NCI-H526 (cell line): ENCODE measurements around the gene PDZD11.
"Not testable (repeated sequence)": the region's sequence is repeated elsewhere in the genome, so short reads cannot be mapped to it uniquely, and the experiment has no call there.

Experiments used
- DNase-seq, 2 experiments: peaks; one replicate each; lab custom pipeline; 2025; lab: John Stamatoyannopoulos, UW

PDZD11 gene, protein sequence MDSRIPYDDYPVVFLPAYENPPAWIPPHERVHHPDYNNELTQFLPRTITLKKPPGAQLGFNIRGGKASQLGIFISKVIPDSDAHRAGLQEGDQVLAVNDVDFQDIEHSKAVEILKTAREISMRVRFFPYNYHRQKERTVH

DNA sequence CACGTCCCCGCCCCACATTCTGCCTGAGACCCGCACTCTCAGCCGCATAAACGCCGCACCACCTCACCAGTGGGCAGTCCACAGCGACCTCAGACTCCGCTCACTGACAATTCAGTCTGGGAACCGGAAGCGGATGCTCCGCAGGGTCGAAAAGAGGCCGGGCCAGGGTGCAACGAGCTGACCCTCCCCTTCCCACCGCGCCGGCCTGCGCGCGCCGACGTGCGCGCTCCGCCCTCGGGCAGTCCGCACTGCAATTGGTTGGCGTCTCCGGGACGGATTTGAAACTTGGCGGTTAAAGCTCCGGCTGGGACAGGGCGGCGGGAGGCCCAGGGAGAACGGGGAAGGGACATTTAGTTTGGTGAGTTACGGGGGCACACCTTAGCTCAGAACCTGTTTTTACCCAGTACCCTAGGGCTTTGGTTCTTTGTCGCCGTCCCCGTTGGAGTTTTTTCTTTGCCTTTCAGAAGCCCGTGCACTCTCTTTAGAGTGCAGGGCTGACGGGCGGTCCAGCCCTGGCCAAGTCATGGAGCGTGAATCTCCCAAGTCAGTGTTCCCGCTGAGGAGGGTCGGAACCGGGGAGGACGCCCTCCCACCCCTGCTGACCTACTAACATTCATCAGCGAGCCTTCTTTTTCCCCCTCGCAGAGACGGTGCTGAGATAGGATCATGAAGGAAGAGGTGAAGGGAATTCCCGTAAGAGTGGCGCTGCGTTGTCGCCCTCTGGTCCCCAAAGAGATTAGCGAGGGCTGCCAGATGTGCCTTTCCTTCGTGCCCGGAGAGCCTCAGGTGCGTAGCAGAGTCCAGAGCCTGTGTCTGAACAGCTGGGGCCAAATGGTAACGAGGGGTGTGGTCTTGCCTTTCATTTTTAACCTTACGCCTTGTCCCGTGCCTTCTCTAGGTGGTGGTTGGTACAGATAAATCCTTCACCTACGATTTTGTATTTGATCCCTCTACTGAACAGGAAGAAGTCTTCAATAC is at the start of gene PDZD11, which contains the start of gene KIF4A:
Gene PDZD11, minus strand, starts transcription at position 135 of the 978 bp plus-strand sequence. CDS start 586 bp downstream, outside the sequence.
Gene KIF4A, plus strand, starts transcription at position 312 of the 978 bp plus-strand sequence. Its CDS starts 355 bp downstream, at position 667.
- peak; percentile 48 to 88 for DNase-seq

DNA sequence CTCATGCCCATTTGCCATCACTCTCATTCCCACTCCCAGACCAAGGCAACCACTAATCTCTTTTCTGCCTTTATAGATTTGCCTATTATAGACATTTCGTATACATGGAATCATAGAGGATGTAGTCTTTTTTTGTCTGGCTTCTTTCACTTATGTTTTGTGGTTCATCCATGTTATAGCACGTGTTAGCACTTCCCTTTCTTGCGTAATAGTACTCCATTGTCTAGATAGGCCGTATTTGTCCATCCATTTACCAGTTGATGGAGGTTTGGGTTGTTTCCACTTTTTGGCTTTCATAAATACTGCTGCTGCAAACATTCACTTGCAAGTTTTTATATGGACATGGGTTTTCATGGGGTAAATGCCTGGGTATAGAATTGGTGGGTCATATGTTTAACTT is 48.6 kb upstream of the PDZD11 start:
- DNase-seq: no peak

DNA sequence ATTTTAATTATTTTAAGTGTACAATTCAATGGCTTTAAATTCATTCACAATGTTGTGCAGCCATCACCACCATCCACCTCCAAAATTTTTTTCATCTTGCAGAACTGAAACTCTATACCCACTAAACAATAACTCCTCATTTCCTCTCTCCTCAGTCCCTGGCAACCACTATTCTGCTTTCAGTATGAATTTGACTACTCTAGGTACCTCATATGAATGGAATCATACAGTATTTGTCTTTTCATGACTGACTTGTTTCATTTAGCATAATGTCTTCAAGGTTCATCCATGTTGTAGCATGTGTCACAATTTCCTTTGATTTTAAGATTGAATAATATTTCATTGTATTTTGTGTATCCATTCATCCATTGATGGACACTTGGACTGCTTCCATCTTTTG is 47.0 kb upstream of the PDZD11 start:
- DNase-seq: no peak

DNA sequence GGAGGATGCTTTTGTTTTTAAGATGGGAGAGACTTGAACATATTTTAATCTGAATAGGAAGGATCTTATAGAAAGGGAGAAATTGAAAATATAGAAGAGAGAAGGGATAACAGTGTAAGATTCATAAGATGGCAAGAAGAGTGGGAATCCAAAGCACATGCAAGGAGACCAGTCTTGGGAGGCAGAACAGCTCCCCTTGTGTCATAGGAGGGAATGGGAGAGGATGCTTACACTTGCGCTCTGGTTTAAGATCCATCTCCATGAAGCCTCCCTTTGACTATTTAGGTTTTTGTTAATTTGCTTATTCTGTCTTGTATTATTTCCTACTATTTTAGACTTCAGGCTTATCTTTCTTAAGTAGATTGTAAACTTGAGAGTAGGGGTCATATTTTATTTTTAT is 42.9 kb upstream of the PDZD11 start:
- no peak for DNase-seq

DNA sequence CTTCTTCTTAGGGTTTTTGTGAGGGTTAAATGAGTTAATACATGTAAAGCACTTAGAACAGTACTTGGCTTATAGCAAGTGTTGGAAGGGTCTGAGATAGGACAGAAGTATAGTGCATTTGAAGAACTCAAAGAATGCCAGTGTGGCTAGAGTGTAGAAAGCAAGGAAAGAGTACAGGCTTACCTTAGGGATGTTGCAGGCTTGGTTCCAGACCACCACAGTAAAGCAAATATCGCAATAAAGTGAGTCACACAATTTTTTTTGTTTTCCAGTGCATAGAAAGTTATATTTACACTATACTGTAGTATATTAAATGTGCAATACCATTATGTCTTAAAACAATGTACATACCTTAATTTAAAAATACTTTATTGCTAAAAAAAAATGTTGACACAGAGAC is 41.4 kb upstream of the PDZD11 start:
- DNase-seq: no peak

DNA sequence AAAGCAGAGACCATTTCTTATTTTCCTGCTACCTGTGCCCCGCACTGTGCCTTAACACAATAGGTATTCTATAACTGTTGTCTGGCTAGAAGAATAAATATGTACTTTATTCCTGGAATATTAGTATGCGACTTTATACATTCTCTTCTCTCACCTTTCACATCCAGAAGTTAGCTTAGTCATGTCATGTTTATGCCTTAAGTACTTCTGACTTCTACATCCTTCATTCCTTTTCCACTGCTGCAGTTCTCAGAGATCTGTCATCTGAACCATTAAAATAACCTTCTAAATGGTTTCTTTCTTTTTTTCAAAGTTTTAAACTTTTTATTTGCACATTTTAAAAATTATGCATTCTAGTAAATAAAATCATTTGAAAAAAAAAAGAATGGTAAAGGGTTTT is 34.6 kb upstream of the PDZD11 start:
- no peak for DNase-seq

DNA sequence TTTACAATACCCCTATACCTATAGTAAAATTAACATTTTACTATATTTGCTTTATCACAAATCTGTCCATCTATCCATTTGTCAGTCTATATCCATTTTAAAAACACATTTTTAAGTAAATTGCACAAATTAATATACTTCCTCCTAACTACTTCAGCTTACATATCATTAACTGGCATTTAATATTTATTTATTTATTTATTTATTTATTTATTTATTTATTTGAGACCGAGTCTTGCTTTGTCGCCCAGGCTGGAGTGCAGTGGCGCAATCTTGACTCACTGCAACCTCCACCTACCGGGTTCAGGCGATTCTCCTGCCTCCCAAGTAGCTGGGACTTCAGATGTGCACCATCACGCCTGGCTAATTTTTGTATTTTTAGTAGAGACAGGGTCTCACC is 33.9 kb upstream of the PDZD11 start:
- DNase-seq: not testable (repeated sequence)

DNA sequence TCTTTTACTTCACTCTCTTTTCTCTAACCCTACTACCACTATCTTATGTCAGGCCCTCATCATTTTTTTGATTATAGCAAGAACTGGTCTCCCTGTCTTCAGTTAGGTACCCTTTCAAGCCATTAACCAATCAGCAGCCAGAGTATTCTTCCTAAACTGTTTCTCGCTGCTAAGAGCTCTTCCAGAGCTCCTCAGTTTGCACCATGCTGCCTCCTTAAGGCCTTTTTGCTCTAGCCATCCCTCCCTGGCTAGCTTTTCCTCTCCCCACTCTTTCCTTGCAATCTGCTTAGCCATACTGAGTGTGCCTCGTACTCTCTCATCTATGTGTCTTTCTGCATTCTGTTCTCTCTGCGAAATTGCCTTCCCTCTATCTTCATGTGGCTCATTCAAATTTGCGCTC is 33.1 kb upstream of the PDZD11 start:
- DNase-seq: no peak

DNA sequence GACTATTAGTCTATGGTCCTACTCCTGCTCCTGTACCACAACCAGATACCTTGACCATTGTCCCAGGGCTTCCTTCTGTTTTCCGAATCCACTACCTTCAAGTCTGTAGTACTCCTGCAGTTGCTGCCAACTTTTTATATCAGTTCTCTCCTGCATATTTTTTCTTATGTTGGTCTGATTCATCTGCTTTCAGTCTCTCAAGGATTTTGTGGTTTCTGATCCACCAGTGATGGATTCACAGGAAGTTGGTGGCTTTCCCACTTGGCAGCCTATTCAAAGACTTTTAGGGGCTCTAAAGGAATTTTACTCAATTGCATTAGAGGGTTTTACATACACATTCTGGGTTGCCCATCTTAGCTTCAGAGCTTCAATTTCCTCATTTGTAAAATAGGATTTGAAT is 23.8 kb upstream of the PDZD11 start:
- no peak for DNase-seq

DNA sequence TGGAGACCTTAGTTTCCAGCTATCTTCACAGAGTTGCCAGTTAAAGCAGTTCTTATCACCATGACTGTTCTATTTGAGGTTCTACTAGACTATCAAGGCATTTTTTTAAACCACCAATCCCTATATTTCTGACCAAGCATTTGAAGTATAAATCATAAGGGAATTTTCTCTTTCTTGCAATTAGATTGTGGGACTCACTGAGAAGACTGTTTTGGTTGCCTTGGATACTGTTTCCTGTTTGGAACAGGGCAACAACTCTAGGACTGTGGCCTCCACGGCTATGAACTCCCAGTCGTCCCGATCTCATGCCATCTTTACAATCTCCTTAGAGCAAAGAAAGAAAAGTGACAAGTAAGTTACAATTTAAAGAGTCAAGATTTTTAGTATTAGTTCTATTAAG is 12.0 kb upstream of the PDZD11 start:
- no peak for DNase-seq

DNA sequence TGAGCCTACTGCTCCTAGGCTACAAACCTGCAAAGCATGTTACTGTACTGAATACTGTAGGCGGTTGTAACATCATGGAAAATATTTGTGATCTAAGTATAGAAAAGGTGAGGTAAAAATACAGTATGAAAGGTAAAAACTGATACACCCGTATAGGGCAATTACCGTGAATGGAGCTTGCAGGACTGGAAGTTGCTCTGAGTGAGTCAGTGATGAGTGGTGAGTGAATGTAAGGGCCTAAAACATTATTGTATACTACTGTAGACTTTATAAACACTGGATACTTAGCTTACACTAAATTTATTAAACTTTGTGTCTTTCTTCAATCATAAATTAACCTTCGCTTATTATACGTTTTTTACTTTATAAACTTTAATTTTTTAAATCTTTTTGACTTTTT is 3.9 kb upstream of the PDZD11 start:
- no peak for DNase-seq

DNA sequence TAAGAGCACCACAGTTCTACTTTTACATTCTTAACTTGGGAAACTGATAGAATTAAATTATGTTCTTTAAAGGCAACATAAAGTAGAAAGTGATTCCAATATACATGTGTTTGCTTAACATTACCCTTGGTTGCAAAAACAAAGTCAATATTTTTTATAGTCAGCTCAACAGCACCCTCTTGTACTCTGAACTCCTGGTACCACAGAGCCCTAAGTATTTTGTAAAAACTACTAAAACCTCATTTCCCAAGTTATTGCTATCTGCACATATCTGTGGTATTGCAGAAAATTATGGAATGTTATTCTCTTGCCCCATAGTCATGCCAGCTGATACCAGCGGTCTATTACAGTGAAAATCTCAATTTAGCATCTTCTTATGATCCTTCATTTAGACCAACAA is 3.1 kb upstream of the PDZD11 start:
- no peak for DNase-seq

DNA sequence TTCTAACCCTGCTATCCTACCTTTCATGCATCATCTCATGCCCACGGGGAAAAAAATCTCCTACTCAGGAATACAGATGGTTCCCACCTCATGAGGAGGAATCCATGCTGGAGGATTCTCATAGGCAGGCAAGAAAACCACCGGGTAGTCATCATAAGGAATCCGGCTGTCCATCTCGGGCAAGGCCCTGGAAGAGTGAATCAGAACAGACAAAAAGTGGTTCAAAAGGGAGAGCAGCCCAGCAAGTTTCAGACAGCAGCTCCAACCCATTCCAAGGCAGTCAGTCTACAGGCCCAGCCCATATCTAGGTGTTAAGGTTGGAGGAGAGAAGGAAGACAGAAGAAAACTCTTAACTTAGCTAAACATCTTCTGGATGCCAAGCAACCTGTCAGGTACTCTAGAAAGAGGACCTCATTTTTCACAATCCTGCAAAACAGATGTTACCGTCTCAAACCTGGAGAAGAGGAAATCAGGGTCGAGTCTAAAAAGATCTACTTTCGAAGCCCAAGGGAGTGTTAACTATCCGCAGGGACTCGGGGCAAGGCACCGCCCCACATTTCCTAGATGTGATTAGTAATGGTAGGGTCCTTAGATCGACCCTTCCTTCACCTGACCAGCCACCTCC is 447 bp downstream of the PDZD11 start:
- no peak for DNase-seq

DNA sequence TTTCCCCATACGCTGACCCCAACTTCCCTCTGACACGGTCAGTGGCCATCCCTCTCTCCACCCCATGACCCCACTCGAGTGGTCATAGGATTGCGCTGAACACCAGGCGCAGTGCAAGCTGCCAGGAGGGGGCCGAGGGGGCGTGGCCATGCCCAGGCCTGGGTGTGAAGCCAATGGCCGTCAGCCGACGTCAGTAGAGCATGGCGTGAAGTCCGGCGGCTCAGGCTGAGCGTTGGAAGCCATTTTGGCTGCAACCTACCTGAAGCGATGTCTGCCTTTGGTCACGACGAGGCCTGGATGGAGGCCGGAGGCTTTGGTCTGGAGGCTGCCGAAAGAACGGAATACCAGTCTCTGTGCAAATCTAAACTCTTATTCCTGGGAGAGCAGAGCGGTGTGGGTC is 7.8 kb downstream of the PDZD11 start, which contains the start of gene RAB41:
Gene RAB41, plus strand, starts transcription at position 222 of the 400 bp plus-strand sequence. Its CDS starts 46 bp downstream, at position 268.
- no peak for DNase-seq

DNA sequence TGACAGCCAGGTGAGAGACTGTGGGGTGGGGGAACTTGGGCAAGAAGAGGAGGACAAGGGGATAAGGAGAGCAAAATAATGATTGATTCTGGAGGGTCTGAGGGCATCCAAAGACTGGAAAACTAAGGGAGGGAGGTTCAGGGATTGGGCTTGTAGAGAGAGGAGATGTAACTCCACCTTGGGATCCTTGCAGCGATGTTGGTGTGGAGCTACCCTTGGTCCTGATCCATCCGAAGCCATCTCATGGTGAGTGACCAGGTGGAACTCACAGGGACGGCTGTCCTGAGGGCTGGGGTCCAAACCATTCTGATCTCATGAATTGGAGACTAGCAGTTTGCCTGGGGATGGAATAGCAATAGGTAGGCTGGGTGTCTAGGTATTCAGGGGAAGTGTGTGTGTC is 9.2 kb downstream of the PDZD11 start:
- DNase-seq: no peak

DNA sequence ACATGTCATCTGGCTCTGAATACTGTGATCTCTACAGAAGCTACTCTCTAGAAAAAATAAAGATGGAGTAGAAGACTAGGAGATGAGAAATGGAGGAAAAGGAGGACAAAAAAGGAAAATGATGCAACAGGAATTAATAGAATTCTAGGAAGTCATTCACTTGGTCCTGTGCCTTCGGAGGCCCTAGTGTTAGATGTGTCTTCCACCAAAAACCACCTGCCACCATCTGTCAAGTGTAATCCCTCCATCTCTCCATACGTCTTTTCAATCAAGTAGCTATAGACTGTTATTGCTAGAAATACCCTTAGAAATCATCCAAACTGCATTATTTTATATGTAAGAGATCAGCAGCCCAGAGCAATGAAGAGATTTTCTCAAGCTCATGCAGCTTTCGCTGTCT is 10.6 kb downstream of the PDZD11 start:
- DNase-seq: no peak

DNA sequence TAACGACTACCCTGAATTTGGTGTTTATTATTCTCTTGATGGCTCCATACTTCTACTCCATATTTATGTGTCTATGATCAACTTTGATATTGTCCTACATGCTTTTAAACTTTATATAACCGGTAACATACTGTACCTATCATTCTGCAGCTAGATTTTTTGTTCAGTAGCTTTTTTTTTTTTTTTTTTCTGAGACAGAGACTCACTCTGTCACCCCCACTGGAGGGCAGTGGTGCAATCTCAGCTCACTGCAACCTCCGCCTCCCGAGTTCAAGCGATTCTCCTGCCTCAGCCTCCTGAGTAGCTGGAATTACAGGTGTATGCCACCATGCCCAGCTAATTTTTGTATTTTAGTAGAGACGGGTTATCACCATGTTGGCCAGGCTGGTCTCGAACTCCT is 15.7 kb downstream of the PDZD11 start:
- not testable (repeated sequence) for DNase-seq

DNA sequence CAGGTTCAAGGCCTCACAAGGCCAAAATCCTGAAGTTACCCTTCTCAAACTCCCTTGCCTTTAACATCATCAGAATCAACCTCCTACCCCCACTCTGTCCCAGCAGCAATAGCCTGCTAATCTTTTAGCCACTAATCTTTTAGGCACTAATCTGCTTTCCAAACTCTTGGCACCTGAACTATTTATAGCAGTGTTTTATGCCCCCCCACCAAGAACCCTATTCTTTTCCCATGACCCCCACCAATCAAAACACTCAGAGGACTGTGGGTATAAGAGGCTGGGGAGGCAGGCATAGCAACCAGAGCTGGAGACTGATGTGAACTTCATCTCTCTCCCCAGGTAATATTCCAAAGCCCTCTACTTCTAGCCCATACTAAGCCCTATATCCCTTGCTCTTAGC is 21.7 kb downstream of the PDZD11 start, which contains the start of gene ARR3:
Gene ARR3, plus strand, starts transcription at position 301 of the 400 bp plus-strand sequence. CDS start 1,052 bp downstream, outside the sequence.
- DNase-seq: no peak

DNA sequence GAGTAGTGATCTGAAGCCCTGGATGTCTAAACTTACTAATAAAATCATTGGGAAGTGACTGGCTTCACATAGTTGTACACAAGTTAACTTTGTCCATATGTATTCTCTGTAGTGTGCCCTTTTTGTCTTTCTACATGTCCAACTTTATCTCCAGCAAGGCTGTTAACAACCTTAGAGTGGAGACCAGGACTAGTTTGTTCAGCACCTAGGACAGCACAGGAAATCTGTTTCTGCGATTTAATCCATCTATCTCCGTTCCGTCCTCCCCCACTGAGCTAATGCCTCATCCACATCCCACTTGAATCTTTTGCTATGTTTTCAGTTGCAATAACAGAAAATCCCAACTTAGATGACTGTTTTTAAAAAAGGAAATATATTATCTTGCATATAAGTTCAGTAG is 24.9 kb downstream of the PDZD11 start:
- DNase-seq: no peak

DNA sequence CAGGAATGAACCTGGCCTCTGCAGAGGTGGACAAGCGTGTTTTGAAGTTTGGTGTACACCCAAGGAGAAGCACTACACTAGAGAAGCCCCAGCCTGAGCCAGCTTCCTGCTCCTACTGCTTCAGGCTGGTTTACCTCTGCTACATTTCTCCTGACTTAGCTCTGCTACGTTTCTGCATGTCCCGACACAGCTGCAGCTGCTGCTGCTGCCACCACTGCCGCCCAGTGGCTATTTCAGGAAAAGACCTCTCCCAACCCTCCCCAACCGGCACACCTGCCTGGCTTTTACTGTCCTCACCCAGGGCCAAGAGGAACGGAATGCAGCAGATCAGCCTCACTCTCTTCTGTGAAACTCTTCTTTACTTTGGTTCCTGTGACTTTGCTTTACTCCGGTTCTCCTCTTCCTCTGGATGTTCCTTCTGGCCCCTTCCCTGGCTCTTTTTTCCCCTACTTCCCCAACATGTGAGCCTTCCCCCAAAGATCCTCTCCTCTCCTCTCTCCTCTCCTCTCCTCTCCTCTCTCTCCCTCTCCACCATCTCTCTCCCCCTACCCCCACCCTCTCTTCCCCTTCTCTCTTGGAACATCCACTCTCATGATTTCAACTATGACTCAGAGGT is 26.7 kb downstream of the PDZD11 start:
- peak; percentile 40 to 73 for DNase-seq

DNA sequence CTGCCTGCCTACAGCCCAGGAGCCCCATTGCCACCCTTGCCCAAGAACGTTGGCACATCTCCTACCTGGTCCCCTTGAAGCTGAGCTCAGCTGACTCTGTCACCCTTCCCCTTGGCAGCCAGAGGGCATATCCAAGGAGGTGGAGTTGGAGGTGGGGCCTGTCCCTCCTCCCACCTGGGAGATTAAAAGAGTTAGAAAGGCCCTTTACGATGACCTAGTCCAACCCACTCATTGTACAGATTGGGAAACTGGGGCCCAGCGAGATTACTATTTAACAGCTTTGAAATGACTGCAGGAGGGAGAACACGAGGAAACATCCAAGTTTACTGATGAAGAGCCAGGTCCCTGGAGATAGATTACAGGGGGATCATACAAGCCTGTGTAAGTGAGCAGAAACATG is 29.6 kb downstream of the PDZD11 start, which contains the start of gene P2RY4:
Gene P2RY4, minus strand, starts transcription at position 101 of the 400 bp plus-strand sequence. CDS start 580 bp downstream, outside the sequence.
- DNase-seq: no peak
